ENCODE data around the gene DHX30.
"Not testable (repeated sequence)": the region's sequence is repeated elsewhere in the genome, so short reads cannot be mapped to it uniquely, and the experiment has no call there.

The DHX30 gene

GRCh38 chr3:47877719-47878118, 74.8 kb downstream of the DHX30 start:
- DNase-seq (ENCODE audit: low read depth, low spot score), result no peak

- no peak for DNase-seq (ENCODE audit: low read depth, low spot score)
Observed at GRCh38 chr3:47882338-47882737, 79.4 kb downstream of the DHX30 start.

- no peak for DNase-seq (ENCODE audit: low read depth, low spot score)
Observed at GRCh38 chr3:47884603-47885002, 81.7 kb downstream of the DHX30 start.

GRCh38 chr3:47885168-47885567, 82.2 kb downstream of the DHX30 start:
- no peak for DNase-seq (ENCODE audit: low read depth, low spot score)

- not testable (repeated sequence) for DNase-seq (ENCODE audit: low read depth, low spot score)
Observed at GRCh38 chr3:47887991-47888390, 85.1 kb downstream of the DHX30 start.

- DNase-seq (ENCODE audit: low read depth, low spot score), result no peak
Observed at GRCh38 chr3:47888986-47889757, 86.2 kb downstream of the DHX30 start.

GRCh38 chr3:47890126-47890827, 87.3 kb downstream of the DHX30 start:
- DNase-seq (ENCODE audit: low read depth, low spot score), result no peak

GRCh38 chr3:47890828-47891612, 88.1 kb downstream of the DHX30 start:
- DNase-seq (ENCODE audit: low read depth, low spot score), result no peak

- no peak for DNase-seq (ENCODE audit: low read depth, low spot score)
Observed at GRCh38 chr3:47891613-47892005, 88.7 kb downstream of the DHX30 start.

- no peak for DNase-seq (ENCODE audit: low read depth, low spot score)
Observed at GRCh38 chr3:47892286-47893040, 89.5 kb downstream of the DHX30 start.

- no peak for DNase-seq (ENCODE audit: low read depth, low spot score)
Observed at GRCh38 chr3:47895241-47895640, 92.3 kb downstream of the DHX30 start.

GRCh38 chr3:47896736-47897135, 93.8 kb downstream of the DHX30 start:
- no peak for DNase-seq (ENCODE audit: low read depth, low spot score)

- no peak for DNase-seq (ENCODE audit: low read depth, low spot score)
Observed at GRCh38 chr3:47897954-47898353, 95.0 kb downstream of the DHX30 start.

- DNase-seq (ENCODE audit: low read depth, low spot score), result no peak
Observed at GRCh38 chr3:47899495-47900108, 96.7 kb downstream of the DHX30 start.

All from activated naive CD8-positive, alpha-beta T cell treated with anti-CD3 and anti-CD28 coated beads, Interleukin-2, amount 50 U/mL, for 16 hours (primary cell).